K562 (cell line): ENCODE data around the gene ZFP36. TPM values are rescaled to one million over a fixed set of nuclear protein-coding genes. Genes with fewer than 3 reads are reported as not detected.
A peak's percentile ranks its signal among the peaks of the same experiment; 100 is the strongest.

Source experiments
- ARHGAP35 ChIP-seq: fragments of 450-650 bp; IDR thresholded peaks from 2 replicates; pipeline ENCODE4 v1.6.1; 2018; ENCODE audit not compliant: partially characterized antibody
- BCL6 ChIP-seq: fragments of 250-450 bp; sonication (Bioruptor Pico); IDR thresholded peaks from 2 replicates; pipeline ENCODE4 v1.4.0; 2020
- CBX8 ChIP-seq: fragments of 200-600 bp; sonication (generic); IDR thresholded peaks from 2 replicates; pipeline ENCODE4 v1.6.1; 2012; ENCODE audit warnings: borderline replicate concordance, mixed run types, low read depth, mild to moderate bottlenecking, moderate library complexity, mixed read lengths, low read length, control low read depth, inconsistent platforms; ENCODE audit not compliant: poor library complexity, severe bottlenecking; ENCODE audit errors: extremely low read depth
- HDAC1 ChIP-seq, 2 experiments: fragments of 450-650 bp; IDR thresholded peaks; 2 replicates each; pipeline ENCODE4 v1.6.1; 2016 to 2017; ENCODE audit warnings: inconsistent platforms in 1 of 2, mild to moderate bottlenecking in 1 of 2, moderate library complexity in 1 of 2
- MAFG ChIP-seq: fragments of 450-650 bp; conservative IDR thresholded peaks from 2 replicates; pipeline ENCODE4 v1.6.1; 2016; ENCODE audit warnings: missing genetic modification characterization, missing compliant biosample characterization
- SETDB1 ChIP-seq: IDR thresholded peaks from one replicate; pipeline ENCODE4 v1.6.1; 2012; ENCODE audit warnings: low read length, control low read depth, inconsistent platforms
- SIX5 ChIP-seq, 2 experiments: IDR thresholded peaks; 2 replicates each; pipeline ENCODE4 v1.6.1; 2011; ENCODE audit warnings: low read length in 2 of 2, borderline replicate concordance in 1 of 2, low read depth in 1 of 2, mild to moderate bottlenecking in 1 of 2, moderate library complexity in 1 of 2; ENCODE audit not compliant: insufficient read depth in 1 of 2
- SRSF7 ChIP-seq: fragments of 200-400 bp; formaldehyde crosslinking; optimal IDR thresholded peaks from 2 replicates; pipeline ENCODE3; 2017; ENCODE audit warnings: mild to moderate bottlenecking, low read depth, low read length
- TCF7 ChIP-seq: sonication (generic); IDR thresholded peaks from 2 replicates; pipeline ENCODE4 v1.6.1; 2016; ENCODE audit warnings: antibody characterized with exemption, borderline replicate concordance
- THRA ChIP-seq: fragments of 450-650 bp; IDR thresholded peaks from 2 replicates; pipeline ENCODE4 v1.6.1; 2017; ENCODE audit warnings: mild to moderate bottlenecking, moderate library complexity
- TRIM25 ChIP-seq: fragments of 450-650 bp; IDR thresholded peaks from 2 replicates; pipeline ENCODE4 v1.7.0; 2016; ENCODE audit warnings: borderline replicate concordance
- YBX1 ChIP-seq: fragments of 450-650 bp; IDR thresholded peaks from 2 replicates; pipeline ENCODE4 v1.7.1; 2016; ENCODE audit warnings: mild to moderate bottlenecking
- ZBTB26 ChIP-seq: fragments of 450-650 bp; formaldehyde crosslinking; IDR thresholded peaks from 2 replicates; pipeline ENCODE4 v1.4.0; 2022; ENCODE audit warnings: missing genetic modification characterization
- ZBTB34 ChIP-seq: fragments of 250-450 bp; sonication (Bioruptor Pico); IDR thresholded peaks from 2 replicates; pipeline ENCODE4 v1.8.0; 2021; ENCODE audit warnings: mild to moderate bottlenecking, moderate library complexity
- ZNF280B ChIP-seq: fragments of 250-450 bp; sonication (Bioruptor Pico); IDR thresholded peaks from 2 replicates; pipeline ENCODE4 v1.5.1; 2021; ENCODE audit warnings: mild to moderate bottlenecking
- ZNF507 ChIP-seq: conservative IDR thresholded peaks from 2 replicates; pipeline ENCODE4 v1.6.1; 2017; ENCODE audit warnings: missing genetic modification characterization, missing compliant biosample characterization
- ZNF740 ChIP-seq, 3 experiments: fragments of 200-800 bp in 1 of 3; sonication (Bioruptor generic) in 1 of 3; sonication (generic) in 1 of 3; formaldehyde crosslinking in 1 of 3; IDR thresholded peaks; 2 replicates each; pipeline versions ENCODE4 v1.6.1 to v1.8.0; 2016 to 2022; ENCODE audit warnings: mild to moderate bottlenecking in 2 of 3, missing compliant biosample characterization in 2 of 3, missing genetic modification characterization in 2 of 3, missing genetic modification reagents in 1 of 3
- ZNF764 ChIP-seq: fragments of 250-450 bp; sonication (Bioruptor Pico); IDR thresholded peaks from 2 replicates; pipeline ENCODE4 v1.4.0; 2020; ENCODE audit warnings: low read depth, mild to moderate bottlenecking, moderate library complexity
- polyA plus RNA-seq, 8 experiments: library from polyadenylated mRNA; depleted of rRNA in 4 of 8; stranded (reverse) in 5 of 8; unstranded in 3 of 8; fragments of >200 nt; fragmentation: Nextera tagmentation in 2 of 8; fragmentation: Illumina TruSeq in 1 of 8; extraction: Ambion mirVana in 2 of 8; extraction: Trizol in 1 of 8; gene quantifications; 2 replicates each; pipeline versions ENCODE4 v1.2.1 to v1.2.3, GENCODE V29; 2011 to 2014; ENCODE audit warnings: inconsistent platforms in 1 of 8, missing spikeins in 1 of 8
- total RNA-seq, 7 experiments: library from RNA; depleted of rRNA in 6 of 7; stranded (reverse); fragments of >200 nt in 6 of 7; fragmentation: Illumina TruSeq in 2 of 7; extraction: Trizol in 2 of 7; gene quantifications; 2 replicates each; pipeline versions ENCODE4 v1.2.1 to v1.2.3, GENCODE V29; 2011 to 2021; ENCODE audit warnings: low replicate concordance in 1 of 7

ZFP36 gene
- total and polyA plus RNA-seq, 9 of the 15 experiments (the other 6 are each of a cell fraction or from before 2014, with no cell fraction given) = 1.0 to 20.1 (median 3.5) TPM

- TF ChIP-seq ZBTB26 (CRISPR knock-in tag) = peak; percentile 95
- no peak for TF ChIP-seq ZBTB34 (CRISPR knock-in tag)
- TF ChIP-seq ZNF507 (tag) = no peak
- TF ChIP-seq BCL6 = no peak
- TF ChIP-seq TCF7 = no peak
- no peak for TF ChIP-seq ZNF740 (CRISPR knock-in tag; IDR thresholded peaks at IDR 0.05)
- TF ChIP-seq ZNF740 (tag; IDR thresholded peaks at IDR 0.05) = no peak
- peak in 1 of 2 experiments; percentile 94; a peak in 2 of 4 replicates for TF ChIP-seq HDAC1 (IDR thresholded peaks at IDR 0.05)
- TF ChIP-seq TRIM25 = peak; percentile 97; the same call in 1 of the 2 replicates
- TF ChIP-seq ARHGAP35 = peak; percentile 71
- TF ChIP-seq MAFG (tag) = no peak
- TF ChIP-seq SIX5 (IDR thresholded peaks at IDR 0.05; ENCODE audit: borderline replicate concordance in 1 of 2, insufficient read depth in 1 of 2, low read depth in 1 of 2, low read length in 2 of 2) = no peak
- TF ChIP-seq SETDB1 = no peak
- TF ChIP-seq CBX8 = no peak
- no peak for TF ChIP-seq SRSF7
- no peak for TF ChIP-seq ZNF280B (CRISPR knock-in tag)
- TF ChIP-seq ZNF764 (CRISPR knock-in tag) = no peak
- no peak for TF ChIP-seq YBX1
- no peak for TF ChIP-seq THRA
These were observed 3.6 kb downstream of the ZFP36 start (continued) for GRCh38 chr19:39410017-39410830.
